ENCODE measurements around the gene COX6A2.
"Not testable (repeated sequence)": the region's sequence is repeated elsewhere in the genome, so short reads cannot be mapped to it uniquely, and the experiment has no call there.

The COX6A2 gene

DNA sequence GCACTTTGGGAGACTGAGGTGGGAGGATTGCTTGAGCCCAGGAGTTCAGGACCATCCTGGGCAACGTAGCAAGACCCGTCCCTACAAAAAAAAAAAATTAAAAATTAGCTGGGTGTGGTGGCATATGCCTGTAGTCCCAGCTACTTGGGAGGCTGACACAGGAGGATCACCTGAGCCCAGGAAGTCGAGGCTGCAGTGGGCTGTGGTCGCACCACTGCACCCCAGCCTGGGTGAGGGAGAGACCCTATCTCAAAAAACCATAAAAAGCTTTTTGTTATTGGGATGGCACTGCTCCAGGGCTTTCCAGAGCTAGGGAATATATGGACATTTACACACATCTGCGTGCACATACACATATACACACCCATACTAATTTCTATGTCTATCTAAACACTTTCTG, 23.0 kb upstream of the COX6A2 start:
- Histone ChIP-seq H3K4me1 (ENCODE audit: control insufficient read depth, insufficient read depth, low read length) (peaks cover 43% of the 10 kb centered on the region), H3K4me3 (ENCODE audit: low read length) (no peak overlapping the region)

DNA sequence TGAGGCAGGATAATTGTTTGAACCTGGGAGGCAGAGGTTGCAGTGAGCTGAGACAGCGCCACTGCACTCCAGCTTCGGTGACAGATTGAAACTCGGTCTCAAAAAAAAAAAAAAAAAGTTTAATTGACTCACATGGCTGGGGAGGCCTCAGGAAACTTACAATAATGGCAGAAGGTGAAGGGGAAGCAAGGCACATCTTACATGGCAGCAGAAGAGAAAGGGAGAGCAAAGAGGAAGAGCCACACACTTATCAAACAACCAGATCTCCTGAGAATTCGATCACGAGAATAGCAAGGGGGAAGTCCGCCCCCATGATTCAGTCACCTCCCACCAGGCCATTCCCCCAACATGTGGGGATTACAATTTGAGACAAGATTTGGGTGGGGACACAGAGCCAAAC, 17.8 kb upstream of the COX6A2 start:
- H3K9ac ChIP-seq (ENCODE audit: low read depth, low read length); H3K9me3 ChIP-seq (replicated peaks; ENCODE audit: low read length); H3K36me3 ChIP-seq (ENCODE audit: insufficient read depth, low read length); H3K4me2 ChIP-seq (ENCODE audit: low read length); H3K4me3 ChIP-seq (ENCODE audit: low read length); H3K27me3 ChIP-seq (ENCODE audit: control insufficient read depth, insufficient read depth, low read length); H3K4me1 ChIP-seq (ENCODE audit: control insufficient read depth, insufficient read depth, low read length): not testable (repeated sequence)

More for the DNA sequence above, 23.0 kb upstream of the COX6A2 start:
- H3K4me2 ChIP-seq (ENCODE audit: low read length), result no peak overlapping the region
- no peaks in the 10 kb centered on the region for H3K27me3 ChIP-seq (ENCODE audit: control insufficient read depth, insufficient read depth, low read length)
- H3K9me3 ChIP-seq (replicated peaks; ENCODE audit: low read length), result no peaks in the 10 kb centered on the region
- peaks cover 7% of the 10 kb centered on the region for H3K36me3 ChIP-seq (ENCODE audit: insufficient read depth, low read length)
- no peak overlapping the region for H3K9ac ChIP-seq (ENCODE audit: low read depth, low read length)

DNA sequence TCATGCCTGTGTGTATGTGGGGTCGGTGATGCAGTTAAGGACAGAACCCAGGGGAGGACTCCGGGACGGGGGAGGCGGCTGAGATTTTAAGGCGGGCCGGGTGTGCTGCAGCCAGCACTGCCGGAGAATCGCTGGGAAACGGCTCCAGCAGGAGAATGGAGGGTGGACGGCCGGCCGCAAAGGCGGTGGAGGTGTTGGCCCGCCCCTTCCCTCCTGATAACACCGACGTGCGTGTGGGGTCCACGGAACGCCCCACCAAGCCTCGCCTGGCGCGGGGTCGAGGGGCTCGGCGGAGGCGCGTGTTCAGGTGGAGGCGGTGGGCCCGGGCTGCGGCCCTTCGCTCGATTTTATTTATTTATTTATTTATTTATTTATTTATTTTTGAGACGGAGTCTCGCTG, 13.8 kb upstream of the COX6A2 start:
- Histone ChIP-seq H3K27me3 (ENCODE audit: control insufficient read depth, insufficient read depth, low read length) (no peaks in the 10 kb centered on the region), H3K36me3 (ENCODE audit: insufficient read depth, low read length) (no peaks in the 10 kb centered on the region), H3K4me1 (ENCODE audit: control insufficient read depth, insufficient read depth, low read length) (no peaks in the 10 kb centered on the region), H3K4me2 (ENCODE audit: low read length) (no peak overlapping the region), H3K9me3 (replicated peaks; ENCODE audit: low read length) (no peaks in the 10 kb centered on the region), H3K4me3 (ENCODE audit: low read length) (peak overlapping the region; percentile 76), H3K9ac (ENCODE audit: low read depth, low read length) (peak overlapping the region; percentile 87)

DNA sequence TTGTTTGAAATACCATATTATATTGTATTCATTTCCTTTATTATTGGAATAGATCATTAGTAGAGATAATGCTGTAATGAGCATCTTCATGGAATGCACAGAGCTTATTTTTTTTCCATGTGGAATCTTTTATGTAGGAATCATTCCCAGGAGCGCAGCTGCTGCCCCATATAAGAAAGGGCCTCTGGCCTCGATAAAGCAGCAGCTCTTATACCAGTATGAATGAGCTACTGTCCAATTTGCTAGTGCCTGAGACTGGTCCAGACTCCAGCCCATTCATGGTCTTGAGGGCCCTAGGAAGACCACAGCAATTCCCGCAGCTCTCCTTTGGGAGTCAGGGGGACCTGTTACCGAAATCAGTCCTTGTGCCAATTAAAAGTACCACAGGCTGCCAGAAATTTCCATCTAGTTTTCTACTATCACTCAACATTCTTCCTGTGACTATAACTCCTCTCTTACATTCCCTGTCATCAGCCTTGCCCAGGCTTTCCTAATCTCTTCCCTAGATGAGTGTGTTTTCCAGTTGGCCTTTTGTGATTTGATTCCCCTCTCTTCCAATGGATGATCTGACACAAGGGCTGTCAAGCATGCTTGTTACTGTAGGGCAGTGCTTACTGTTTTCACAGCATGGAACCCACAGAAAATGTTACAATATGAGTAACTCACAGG, 12.5 kb upstream of the COX6A2 start:
- Histone ChIP-seq H3K27me3 (ENCODE audit: control insufficient read depth, insufficient read depth, low read length) (no peaks in the 10 kb centered on the region), H3K36me3 (ENCODE audit: insufficient read depth, low read length) (no peaks in the 10 kb centered on the region), H3K9me3 (replicated peaks; ENCODE audit: low read length) (no peaks in the 10 kb centered on the region), H3K4me1 (ENCODE audit: control insufficient read depth, insufficient read depth, low read length) (no peaks in the 10 kb centered on the region), H3K4me2 (ENCODE audit: low read length) (no peak overlapping the region), H3K9ac (ENCODE audit: low read depth, low read length) (no peak overlapping the region), H3K4me3 (ENCODE audit: low read length) (no peak overlapping the region)

DNA sequence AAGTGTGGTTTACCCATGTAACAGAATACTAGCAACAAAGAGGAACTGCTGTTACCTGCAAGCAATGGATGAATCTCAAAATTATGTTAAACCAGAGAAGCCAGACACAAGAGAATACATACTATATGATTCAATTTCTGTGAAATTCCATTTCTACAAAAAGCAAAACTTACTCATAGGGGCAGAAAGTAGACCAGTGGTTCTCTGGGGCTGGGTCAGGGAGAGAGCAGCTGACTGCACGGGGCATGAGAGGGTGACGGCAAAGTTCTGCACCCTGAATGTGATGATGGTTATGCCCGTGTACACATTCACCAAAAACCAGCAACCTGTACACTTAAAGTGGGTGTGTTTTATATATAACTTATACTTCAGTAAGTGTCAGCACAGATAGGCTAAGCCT, 11.4 kb upstream of the COX6A2 start:
- Histone ChIP-seq H3K4me1 (ENCODE audit: control insufficient read depth, insufficient read depth, low read length) (no peaks in the 10 kb centered on the region), H3K36me3 (ENCODE audit: insufficient read depth, low read length) (no peaks in the 10 kb centered on the region), H3K4me3 (ENCODE audit: low read length) (no peak overlapping the region), H3K27me3 (ENCODE audit: control insufficient read depth, insufficient read depth, low read length) (no peaks in the 10 kb centered on the region), H3K9me3 (replicated peaks; ENCODE audit: low read length) (no peaks in the 10 kb centered on the region), H3K9ac (ENCODE audit: low read depth, low read length) (no peak overlapping the region), H3K4me2 (ENCODE audit: low read length) (no peak overlapping the region)

DNA sequence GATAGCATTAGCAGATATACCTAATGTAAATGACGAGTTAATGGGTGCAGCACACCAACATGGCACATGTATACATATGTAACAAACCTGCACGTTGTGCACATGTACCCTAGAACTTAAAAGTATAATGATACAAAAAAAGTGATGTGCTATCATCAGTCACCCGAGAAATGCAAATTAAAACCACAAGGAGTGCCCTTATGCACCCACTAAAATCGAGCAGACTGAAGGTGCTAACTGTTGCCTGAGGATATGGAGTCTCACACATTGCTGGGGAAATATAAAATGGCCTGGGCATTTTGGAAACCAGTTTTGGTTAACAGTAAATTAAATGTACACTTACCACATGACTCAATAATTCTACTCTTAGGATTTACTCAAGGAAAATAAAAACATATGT, 10.9 kb upstream of the COX6A2 start:
- not testable (repeated sequence) for H3K9ac ChIP-seq (ENCODE audit: low read depth, low read length); H3K4me3 ChIP-seq (ENCODE audit: low read length); H3K27me3 ChIP-seq (ENCODE audit: control insufficient read depth, insufficient read depth, low read length)

DNA sequence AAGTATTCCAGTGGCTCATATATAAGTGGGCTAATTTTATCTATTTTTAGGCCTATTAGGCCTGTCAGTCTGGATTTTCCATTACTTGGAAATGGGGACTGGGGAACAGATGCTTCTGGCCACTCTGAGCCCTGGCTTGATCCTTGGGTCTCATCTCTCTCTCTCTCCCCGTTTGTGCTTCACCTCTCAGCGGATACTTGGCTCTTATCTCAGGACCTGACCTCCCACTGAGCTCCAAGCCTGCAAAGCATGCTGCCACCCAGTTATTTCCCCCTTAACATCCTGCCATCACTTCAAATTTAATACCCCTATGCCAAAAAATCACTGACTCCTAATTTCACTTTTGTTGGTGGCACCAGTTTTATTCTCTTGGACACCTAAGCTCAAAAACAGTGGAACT, 10.3 kb upstream of the COX6A2 start:
- no peaks in the 10 kb centered on the region for H3K9me3 ChIP-seq (replicated peaks; ENCODE audit: low read length)
- H3K27me3 ChIP-seq (ENCODE audit: control insufficient read depth, insufficient read depth, low read length), result no peaks in the 10 kb centered on the region
- H3K9ac ChIP-seq (ENCODE audit: low read depth, low read length), result no peak overlapping the region
- no peaks in the 10 kb centered on the region for H3K4me1 ChIP-seq (ENCODE audit: control insufficient read depth, insufficient read depth, low read length)
- no peaks in the 10 kb centered on the region for H3K36me3 ChIP-seq (ENCODE audit: insufficient read depth, low read length)
- no peak overlapping the region for H3K4me2 ChIP-seq (ENCODE audit: low read length)
- no peak overlapping the region for H3K4me3 ChIP-seq (ENCODE audit: low read length)

More for the DNA sequence above, 10.9 kb upstream of the COX6A2 start:
- not testable (repeated sequence) for H3K36me3 ChIP-seq (ENCODE audit: insufficient read depth, low read length); H3K4me2 ChIP-seq (ENCODE audit: low read length); H3K9me3 ChIP-seq (replicated peaks; ENCODE audit: low read length); H3K4me1 ChIP-seq (ENCODE audit: control insufficient read depth, insufficient read depth, low read length)

DNA sequence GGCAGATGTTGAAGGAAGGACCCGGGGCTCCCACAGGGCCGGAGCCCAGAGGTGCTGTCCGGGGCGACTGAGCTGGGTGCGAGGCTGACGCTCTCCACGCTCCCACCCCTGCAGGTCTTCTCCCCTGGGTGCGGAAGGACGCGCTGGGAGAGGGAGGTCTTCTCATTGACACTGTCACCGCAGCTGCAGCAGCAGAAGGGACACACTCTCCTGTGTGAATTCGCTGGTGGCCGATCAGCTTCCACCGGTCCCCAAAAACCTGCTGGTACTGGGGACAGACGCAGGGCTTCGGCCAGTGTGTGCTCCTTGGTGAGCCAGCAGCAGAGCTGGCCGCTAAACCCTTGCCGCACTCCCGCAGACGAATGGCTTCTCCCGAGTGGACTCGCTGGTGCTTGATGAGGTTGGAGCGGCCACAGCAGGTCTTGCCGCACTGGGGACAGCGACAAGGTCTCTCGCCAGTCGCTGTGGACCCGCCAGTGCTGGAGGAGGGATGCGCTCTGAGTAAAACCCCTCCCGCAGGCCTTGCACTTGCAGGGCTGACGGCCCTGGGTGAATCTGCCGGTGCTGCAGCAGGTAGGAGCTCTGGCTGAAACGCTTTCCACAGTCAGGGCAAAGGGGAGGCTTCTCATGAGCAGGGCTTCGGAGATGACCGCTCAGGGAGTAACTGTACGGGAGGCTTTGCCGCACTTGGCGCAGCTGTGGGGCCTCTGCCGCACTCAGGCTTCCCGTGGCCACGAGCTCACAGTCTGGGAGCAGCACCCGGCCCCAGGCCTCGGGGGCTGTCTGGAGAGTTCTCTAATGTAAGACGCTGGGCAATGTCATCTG, 8.3 kb upstream of the COX6A2 start:
- no peaks in the 10 kb centered on the region for H3K4me1 ChIP-seq (ENCODE audit: control insufficient read depth, insufficient read depth, low read length)
- H3K9me3 ChIP-seq (replicated peaks; ENCODE audit: low read length), result no peaks in the 10 kb centered on the region
- no peaks in the 10 kb centered on the region for H3K36me3 ChIP-seq (ENCODE audit: insufficient read depth, low read length)
- no peak overlapping the region for H3K4me2 ChIP-seq (ENCODE audit: low read length)
- no peak overlapping the region for H3K4me3 ChIP-seq (ENCODE audit: low read length)
- H3K27me3 ChIP-seq (ENCODE audit: control insufficient read depth, insufficient read depth, low read length), result no peaks in the 10 kb centered on the region
- no peak overlapping the region for H3K9ac ChIP-seq (ENCODE audit: low read depth, low read length)

DNA sequence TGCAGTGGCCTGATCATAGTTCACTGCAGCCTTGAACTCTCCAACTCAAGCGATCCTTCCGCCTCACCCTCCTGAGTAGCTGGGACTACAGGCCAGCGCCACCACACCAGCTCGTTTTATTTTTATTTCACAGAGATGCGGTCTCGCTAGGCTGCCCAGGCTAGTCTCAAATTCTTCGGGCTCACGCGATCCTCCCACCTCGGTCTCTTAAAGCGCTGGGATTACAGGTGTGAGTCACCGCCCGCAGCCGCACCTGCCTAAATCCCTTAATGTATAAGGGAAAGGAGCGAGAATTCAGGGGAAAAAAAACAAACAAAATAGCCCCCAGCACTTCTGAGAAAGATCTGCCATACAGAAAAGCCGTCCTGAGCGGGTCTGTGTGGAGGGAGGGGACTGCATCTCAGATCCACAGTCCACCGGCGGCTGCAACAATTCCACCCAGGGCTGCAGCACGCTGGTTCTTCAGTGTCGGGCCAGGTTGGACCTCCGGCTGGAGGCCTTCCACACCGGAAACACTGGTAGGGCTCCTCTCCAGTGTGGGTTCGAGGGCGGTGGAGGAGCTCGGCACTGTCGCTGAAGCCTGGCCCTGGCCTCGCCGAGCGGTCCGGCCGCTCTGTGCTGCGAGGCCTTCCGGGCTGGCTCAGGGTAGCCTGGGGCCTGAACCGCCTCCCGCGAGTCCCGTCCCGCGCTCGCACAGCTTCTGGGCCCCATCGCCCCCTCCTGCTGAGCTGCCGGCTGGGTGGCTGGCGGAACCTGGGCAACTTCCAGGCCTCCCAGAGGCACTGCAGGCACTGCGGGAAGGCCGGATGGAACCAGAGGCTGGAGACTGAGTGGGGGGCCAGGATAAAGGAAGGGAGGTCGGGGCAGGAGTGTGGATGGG, 7.4 kb upstream of the COX6A2 start:
- Histone ChIP-seq H3K9ac (ENCODE audit: low read depth, low read length) (no peak overlapping the region), H3K36me3 (ENCODE audit: insufficient read depth, low read length) (no peaks in the 10 kb centered on the region), H3K27me3 (ENCODE audit: control insufficient read depth, insufficient read depth, low read length) (peaks cover 1% of the 10 kb centered on the region), H3K4me1 (ENCODE audit: control insufficient read depth, insufficient read depth, low read length) (no peaks in the 10 kb centered on the region), H3K4me2 (ENCODE audit: low read length) (no peak overlapping the region), H3K9me3 (replicated peaks; ENCODE audit: low read length) (no peaks in the 10 kb centered on the region), H3K4me3 (ENCODE audit: low read length) (no peak overlapping the region)

DNA sequence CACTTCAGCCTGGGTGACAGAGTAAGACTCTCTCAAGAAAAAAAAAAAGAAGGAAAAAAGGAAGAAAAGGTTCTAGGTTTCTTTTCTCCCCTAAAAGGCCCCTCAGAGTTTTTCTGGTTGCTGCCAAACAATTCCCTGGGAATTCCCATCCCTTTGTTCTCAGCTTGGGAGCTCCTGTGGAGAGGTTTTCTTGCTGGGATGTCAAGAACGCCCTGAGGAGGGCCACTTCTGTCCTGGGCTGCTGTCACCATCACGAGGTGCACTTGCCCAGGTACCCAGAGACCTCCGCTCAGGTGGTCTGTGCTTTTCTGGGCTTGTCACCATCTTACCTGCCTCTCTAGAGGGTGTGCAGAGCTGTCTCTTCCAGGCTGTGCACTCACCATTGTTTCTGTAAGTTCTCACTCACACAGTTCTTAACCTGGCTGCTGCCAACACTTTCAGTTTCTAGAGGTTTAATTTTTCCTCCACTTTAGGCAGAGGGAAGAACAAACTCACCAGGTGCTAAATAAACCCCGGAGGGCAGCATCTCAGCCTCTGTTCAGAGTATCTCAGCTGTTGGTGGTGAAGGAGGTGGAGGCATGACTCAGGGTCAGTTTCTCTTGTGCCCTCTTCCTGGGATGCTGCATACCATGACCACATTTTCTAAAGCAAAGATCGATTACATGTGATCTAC, 2.4 kb upstream of the COX6A2 start:
- H3K36me3 ChIP-seq (ENCODE audit: insufficient read depth, low read length), result no peaks in the 10 kb centered on the region
- no peak overlapping the region for H3K4me2 ChIP-seq (ENCODE audit: low read length)
- H3K4me1 ChIP-seq (ENCODE audit: control insufficient read depth, insufficient read depth, low read length), result peaks cover 4% of the 10 kb centered on the region
- peaks cover 3% of the 10 kb centered on the region for H3K9me3 ChIP-seq (replicated peaks; ENCODE audit: low read length)
- H3K4me3 ChIP-seq (ENCODE audit: low read length), result no peak overlapping the region
- H3K27me3 ChIP-seq (ENCODE audit: control insufficient read depth, insufficient read depth, low read length), result peaks cover 25% of the 10 kb centered on the region
- no peak overlapping the region for H3K9ac ChIP-seq (ENCODE audit: low read depth, low read length)

DNA sequence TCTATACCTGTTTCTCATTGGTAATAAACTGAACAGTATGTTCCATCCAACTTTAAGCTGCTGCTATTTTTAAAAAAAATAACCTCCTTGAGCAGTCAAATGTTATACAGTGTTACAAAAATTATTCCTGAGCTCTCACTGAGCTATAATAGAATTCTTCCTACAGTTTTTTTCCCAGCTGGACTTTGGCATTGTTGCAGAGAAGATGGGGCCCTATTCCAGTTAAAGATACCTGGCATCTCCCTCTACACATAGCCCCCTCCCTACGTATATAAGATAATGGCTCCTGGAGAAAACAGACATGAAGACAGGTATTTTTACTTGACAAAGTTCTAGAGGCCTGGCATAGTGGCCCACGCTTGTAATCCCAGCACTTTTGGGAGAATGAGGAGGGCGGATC, 1.6 kb upstream of the COX6A2 start:
- no peak overlapping the region for H3K9ac ChIP-seq (ENCODE audit: low read depth, low read length)
- H3K4me1 ChIP-seq (ENCODE audit: control insufficient read depth, insufficient read depth, low read length), result peaks cover 4% of the 10 kb centered on the region
- H3K27me3 ChIP-seq (ENCODE audit: control insufficient read depth, insufficient read depth, low read length), result peaks cover 25% of the 10 kb centered on the region
- H3K36me3 ChIP-seq (ENCODE audit: insufficient read depth, low read length), result no peaks in the 10 kb centered on the region
- H3K4me3 ChIP-seq (ENCODE audit: low read length), result no peak overlapping the region
- H3K4me2 ChIP-seq (ENCODE audit: low read length), result no peak overlapping the region
- H3K9me3 ChIP-seq (replicated peaks; ENCODE audit: low read length), result peaks cover 3% of the 10 kb centered on the region
